T47D (cell line): ENCODE measurements around the gene IKZF3.

ENCODE experiments used
- DNase-seq, 2 experiments: peaks; one replicate each; pipeline versions ENCODE4 v3.0.0 to v3.0.0-alpha.2; 2011 to 2012; ENCODE audit warnings: low read depth in 1 of 2, low spot score in 1 of 2
- JUND ChIP-seq: IDR thresholded peaks from 2 replicates; pipeline ENCODE4 v1.6.1; 2012; ENCODE audit warnings: low read depth
- in situ Hi-C: cut with HindIII; loops from 2 replicates; pipeline ENCODE4 v1.10.0; 2016; ENCODE audit warnings: low sequenced_read_pairs, low pct_unique_long_range_greater_than_20kb

The IKZF3 gene

GRCh38 chr17:39763051-39763820 is 100.9 kb downstream of the IKZF3 start:
- no peak for TF ChIP-seq JUND
- DNase-seq: no peak
- in situ Hi-C loops: no loop called here

DNA sequence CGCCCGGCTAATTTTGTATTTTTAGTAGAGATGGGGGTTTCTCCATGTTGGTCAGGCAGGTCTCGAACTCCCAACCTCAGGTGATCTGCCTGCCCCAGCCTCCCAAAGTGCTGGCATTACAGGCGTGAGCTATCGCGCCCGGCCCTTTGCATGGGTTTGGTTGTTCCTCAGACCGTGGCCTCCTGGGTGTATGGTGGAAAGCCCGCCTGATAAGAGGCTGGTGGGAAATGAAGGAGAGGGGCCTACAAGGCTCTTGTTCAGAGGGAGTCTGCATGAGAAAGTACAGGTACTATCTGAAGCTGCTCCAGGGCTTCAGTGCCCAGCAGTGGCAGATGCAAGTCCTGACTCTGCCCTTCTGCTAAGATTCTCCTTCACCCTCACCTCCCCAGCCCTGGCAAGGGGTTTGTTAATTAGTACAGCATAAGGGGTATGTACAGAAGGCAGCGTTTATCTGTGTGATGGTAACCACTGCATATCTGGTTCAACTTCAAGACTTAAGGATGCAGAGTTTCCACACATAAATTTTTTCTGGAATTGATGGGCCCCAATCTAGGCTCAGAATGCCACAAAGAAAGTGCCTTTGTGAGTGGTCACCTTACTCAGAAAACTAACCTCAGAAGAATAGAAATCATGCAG is 102.1 kb downstream of the IKZF3 start:
- no peak for TF ChIP-seq JUND
- in situ Hi-C loops: no loop called here
- no peak for DNase-seq

GRCh38 chr17:39759204-39759603 is 104.9 kb downstream of the IKZF3 start:
- TF ChIP-seq JUND: no peak
- DNase-seq: no peak
- in situ Hi-C loops: no loop called here

GRCh38 chr17:39757931-39758873 is 105.9 kb downstream of the IKZF3 start:
- in situ Hi-C loops: no loop called here
- no peak for DNase-seq
- TF ChIP-seq JUND: no peak

GRCh38 chr17:39757176-39757662 is 106.9 kb downstream of the IKZF3 start:
- in situ Hi-C loops: no loop called here
- DNase-seq: no peak
- TF ChIP-seq JUND: no peak

- in situ Hi-C loops: no loop called here
- no peak for TF ChIP-seq JUND
- DNase-seq: no peak
Observed at GRCh38 chr17:39756380-39757079, 107.6 kb downstream of the IKZF3 start.

DNA sequence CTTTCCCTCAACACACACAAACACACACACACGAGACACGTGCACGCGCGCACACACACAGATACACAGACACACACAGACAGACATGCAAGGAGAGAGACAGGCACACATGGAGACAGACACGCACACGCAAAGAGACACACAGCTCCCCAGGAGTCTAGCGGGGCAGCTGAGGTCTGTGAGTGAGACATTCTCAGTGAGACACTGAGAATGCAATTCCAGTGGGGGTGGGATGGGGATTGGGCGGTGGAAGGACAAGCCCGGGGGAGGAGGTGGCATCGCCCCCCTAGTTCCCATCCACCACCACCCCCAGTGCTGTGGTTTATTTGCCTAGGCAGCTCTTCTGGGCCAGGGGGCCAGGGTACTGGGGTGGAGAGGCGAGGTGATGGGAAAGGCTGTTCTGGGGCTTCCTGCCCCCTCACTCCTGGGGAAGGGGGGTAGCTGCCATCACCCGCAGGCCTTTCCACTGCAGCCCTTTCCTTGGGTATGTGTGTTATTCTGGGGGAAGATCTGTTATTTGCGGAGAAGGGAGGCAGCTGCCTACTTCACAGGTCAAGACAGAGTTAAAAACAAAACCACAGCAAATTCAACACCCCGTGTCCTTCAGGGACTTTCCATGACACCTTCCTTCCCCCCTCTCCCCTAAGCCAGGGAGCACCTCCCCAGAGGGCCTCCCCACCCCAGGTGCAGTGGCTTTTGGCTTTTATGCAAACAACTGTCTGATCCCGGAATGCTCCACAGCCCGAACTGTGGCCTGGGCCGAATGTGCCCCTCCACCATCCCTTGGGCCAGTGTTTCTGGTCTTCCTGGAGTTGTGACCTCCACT is 108.3 kb downstream of the IKZF3 start:
- no peak for DNase-seq
- no peak for TF ChIP-seq JUND
- in situ Hi-C loops: no loop called here

- in situ Hi-C loops: no loop called here
- no peak for TF ChIP-seq JUND
- no peak for DNase-seq
Observed at GRCh38 chr17:39754958-39755553, 109.1 kb downstream of the IKZF3 start.

GRCh38 chr17:39754161-39754957 is 109.8 kb downstream of the IKZF3 start:
- in situ Hi-C loops: no loop called here
- TF ChIP-seq JUND: no peak
- peak; percentile 86 to 93 for DNase-seq

- peak in 1 of 2 experiments; percentile 64 for DNase-seq
- in situ Hi-C loops: no loop called here
- no peak for TF ChIP-seq JUND
Observed at GRCh38 chr17:39753514-39754160, 110.5 kb downstream of the IKZF3 start.
